HL-60 (cell line): ENCODE results near the gene CLIP4.

Experiments used
- DNase-seq, 2 experiments: peaks; one replicate each; pipeline ENCODE4 v3.0.0-alpha.2; 2010 to 2020; ENCODE audit warnings: low read depth in 1 of 2, low spot score in 1 of 2
- H3K27ac ChIP-seq: fragments of 250-450 bp; sonication (Bioruptor Pico); replicated peaks from 2 replicates; pipeline ENCODE4 v1.5.1; 2020; ENCODE audit warnings: mild to moderate bottlenecking, moderate library complexity
- H3K27me3 ChIP-seq: fragments of 250-450 bp; sonication (Bioruptor Pico); 2 replicates; pipeline ENCODE4 v1.5.1; 2021; ENCODE audit warnings: mild to moderate bottlenecking, moderate library complexity; ENCODE audit not compliant: insufficient read depth, poor library complexity, severe bottlenecking
- H3K4me3 ChIP-seq: replicated peaks from 2 replicates; pipeline ENCODE4 v1.5.1; 2011; ENCODE audit warnings: mild to moderate bottlenecking, control low read depth, low read length; ENCODE audit not compliant: insufficient read depth
- GABPA ChIP-seq: IDR thresholded peaks from 2 replicates; pipeline ENCODE4 v1.6.1; 2012; ENCODE audit warnings: low read depth
- POLR2AphosphoS5 ChIP-seq: IDR thresholded peaks from 2 replicates; pipeline ENCODE4 v1.6.1; 2012; ENCODE audit warnings: low read depth
- SPI1 ChIP-seq: IDR thresholded peaks from 2 replicates; pipeline ENCODE4 v1.6.1; 2012; ENCODE audit warnings: low read depth, mild to moderate bottlenecking, borderline replicate concordance
- TF ChIP-seq, protein P1 (sequence below): IDR thresholded peaks from 2 replicates; pipeline ENCODE4 v1.6.1; 2012; ENCODE audit warnings: low read depth; ENCODE audit not compliant: insufficient replicate concordance
- TF ChIP-seq, protein P2 (sequence below): IDR thresholded peaks from one replicate; pipeline ENCODE4 v1.5.1; 2011; ENCODE audit warnings: low read length, control low read depth, inconsistent platforms; ENCODE audit not compliant: insufficient read depth

CLIP4 gene

GRCh38 chr2:29184531-29184930, 69.3 kb downstream of the CLIP4 start:
- peaks cover 3% of the 10 kb centered on the region for H3K27me3 ChIP-seq
- H3K4me3 ChIP-seq = no peak overlapping the region
- TF ChIP-seq POLR2AphosphoS5 = no peak
- TF ChIP-seq GABPA = no peak
- no peak for TF ChIP-seq SPI1
- TF ChIP-seq, protein P1, sequence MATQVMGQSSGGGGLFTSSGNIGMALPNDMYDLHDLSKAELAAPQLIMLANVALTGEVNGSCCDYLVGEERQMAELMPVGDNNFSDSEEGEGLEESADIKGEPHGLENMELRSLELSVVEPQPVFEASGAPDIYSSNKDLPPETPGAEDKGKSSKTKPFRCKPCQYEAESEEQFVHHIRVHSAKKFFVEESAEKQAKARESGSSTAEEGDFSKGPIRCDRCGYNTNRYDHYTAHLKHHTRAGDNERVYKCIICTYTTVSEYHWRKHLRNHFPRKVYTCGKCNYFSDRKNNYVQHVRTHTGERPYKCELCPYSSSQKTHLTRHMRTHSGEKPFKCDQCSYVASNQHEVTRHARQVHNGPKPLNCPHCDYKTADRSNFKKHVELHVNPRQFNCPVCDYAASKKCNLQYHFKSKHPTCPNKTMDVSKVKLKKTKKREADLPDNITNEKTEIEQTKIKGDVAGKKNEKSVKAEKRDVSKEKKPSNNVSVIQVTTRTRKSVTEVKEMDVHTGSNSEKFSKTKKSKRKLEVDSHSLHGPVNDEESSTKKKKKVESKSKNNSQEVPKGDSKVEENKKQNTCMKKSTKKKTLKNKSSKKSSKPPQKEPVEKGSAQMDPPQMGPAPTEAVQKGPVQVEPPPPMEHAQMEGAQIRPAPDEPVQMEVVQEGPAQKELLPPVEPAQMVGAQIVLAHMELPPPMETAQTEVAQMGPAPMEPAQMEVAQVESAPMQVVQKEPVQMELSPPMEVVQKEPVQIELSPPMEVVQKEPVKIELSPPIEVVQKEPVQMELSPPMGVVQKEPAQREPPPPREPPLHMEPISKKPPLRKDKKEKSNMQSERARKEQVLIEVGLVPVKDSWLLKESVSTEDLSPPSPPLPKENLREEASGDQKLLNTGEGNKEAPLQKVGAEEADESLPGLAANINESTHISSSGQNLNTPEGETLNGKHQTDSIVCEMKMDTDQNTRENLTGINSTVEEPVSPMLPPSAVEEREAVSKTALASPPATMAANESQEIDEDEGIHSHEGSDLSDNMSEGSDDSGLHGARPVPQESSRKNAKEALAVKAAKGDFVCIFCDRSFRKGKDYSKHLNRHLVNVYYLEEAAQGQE = no peak
- TF ChIP-seq, protein P2, sequence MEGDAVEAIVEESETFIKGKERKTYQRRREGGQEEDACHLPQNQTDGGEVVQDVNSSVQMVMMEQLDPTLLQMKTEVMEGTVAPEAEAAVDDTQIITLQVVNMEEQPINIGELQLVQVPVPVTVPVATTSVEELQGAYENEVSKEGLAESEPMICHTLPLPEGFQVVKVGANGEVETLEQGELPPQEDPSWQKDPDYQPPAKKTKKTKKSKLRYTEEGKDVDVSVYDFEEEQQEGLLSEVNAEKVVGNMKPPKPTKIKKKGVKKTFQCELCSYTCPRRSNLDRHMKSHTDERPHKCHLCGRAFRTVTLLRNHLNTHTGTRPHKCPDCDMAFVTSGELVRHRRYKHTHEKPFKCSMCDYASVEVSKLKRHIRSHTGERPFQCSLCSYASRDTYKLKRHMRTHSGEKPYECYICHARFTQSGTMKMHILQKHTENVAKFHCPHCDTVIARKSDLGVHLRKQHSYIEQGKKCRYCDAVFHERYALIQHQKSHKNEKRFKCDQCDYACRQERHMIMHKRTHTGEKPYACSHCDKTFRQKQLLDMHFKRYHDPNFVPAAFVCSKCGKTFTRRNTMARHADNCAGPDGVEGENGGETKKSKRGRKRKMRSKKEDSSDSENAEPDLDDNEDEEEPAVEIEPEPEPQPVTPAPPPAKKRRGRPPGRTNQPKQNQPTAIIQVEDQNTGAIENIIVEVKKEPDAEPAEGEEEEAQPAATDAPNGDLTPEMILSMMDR = no peak
- no peak overlapping the region for H3K27ac ChIP-seq
- no peak for DNase-seq

- peaks cover 13% of the 10 kb centered on the region for H3K27me3 ChIP-seq
- no peak overlapping the region for H3K27ac ChIP-seq
- TF ChIP-seq, protein P1 = no peak
- TF ChIP-seq, protein P2 = no peak
- TF ChIP-seq SPI1 = no peak
- H3K4me3 ChIP-seq = no peak overlapping the region
- DNase-seq = no peak
Observed at GRCh38 chr2:29186817-29187216, 71.6 kb downstream of the CLIP4 start.

- no peak for DNase-seq
- no peak overlapping the region for H3K27ac ChIP-seq
- no peak for TF ChIP-seq GABPA
- TF ChIP-seq, protein P2 = no peak
- no peak for TF ChIP-seq POLR2AphosphoS5
- no peak for TF ChIP-seq SPI1
- TF ChIP-seq, protein P1 = no peak
- peaks cover 13% of the 10 kb centered on the region for H3K27me3 ChIP-seq
- no peak overlapping the region for H3K4me3 ChIP-seq
Observed at GRCh38 chr2:29187926-29188325, 72.7 kb downstream of the CLIP4 start.
